HepG2 (cell line): ENCODE results near the gene ETHE1.

Experiments
- AFF4 ChIP-seq: sonication (generic); formaldehyde crosslinking; IDR thresholded peaks from 2 replicates; pipeline ENCODE4 v1.4.0; 2020; ENCODE audit warnings: missing genetic modification reagents
- ARNTL ChIP-seq: sonication (generic); formaldehyde crosslinking; IDR thresholded peaks from 2 replicates; pipeline ENCODE4 v1.4.0; 2020; ENCODE audit warnings: mild to moderate bottlenecking, missing genetic modification reagents
- BORCS8-MEF2B ChIP-seq: sonication (generic); formaldehyde crosslinking; IDR thresholded peaks from 2 replicates; pipeline ENCODE4 v1.8.0; 2022; ENCODE audit warnings: mild to moderate bottlenecking, missing genetic modification reagents
- E2F1 ChIP-seq: sonication (generic); formaldehyde crosslinking; IDR thresholded peaks from 2 replicates; pipeline ENCODE4 v1.5.0; 2020; ENCODE audit warnings: missing genetic modification reagents
- EZH2 ChIP-seq: conservative IDR thresholded peaks from 2 replicates; pipeline ENCODE4 v1.6.1; 2012; ENCODE audit warnings: mild to moderate bottlenecking, low read depth, low read length, moderate library complexity
- FOXJ3 ChIP-seq: sonication (generic); formaldehyde crosslinking; IDR thresholded peaks from 2 replicates; pipeline ENCODE4 v1.4.0; 2020; ENCODE audit warnings: missing genetic modification reagents, mild to moderate bottlenecking, borderline replicate concordance
- HCFC1 ChIP-seq: fragments of 150-350 bp; IDR thresholded peaks from 2 replicates; pipeline ENCODE4 v1.6.1; 2014; ENCODE audit warnings: low read depth, low read length
- JARID2 ChIP-seq: sonication (generic); formaldehyde crosslinking; IDR thresholded peaks from 2 replicates; pipeline ENCODE4 v1.8.1; 2023; ENCODE audit warnings: missing genetic modification reagents, inconsistent platforms; ENCODE audit not compliant: insufficient replicate concordance
- JUND ChIP-seq: sonication (generic); formaldehyde crosslinking; IDR thresholded peaks from 2 replicates; pipeline ENCODE4 v1.8.0; 2022; ENCODE audit warnings: mild to moderate bottlenecking, missing genetic modification reagents
- POLR2A ChIP-seq, 2 experiments: IDR thresholded peaks; 2 replicates each; pipeline ENCODE4 v1.6.1; 2011; ENCODE audit warnings: low read depth in 2 of 2, low read length in 2 of 2, mild to moderate bottlenecking in 1 of 2, moderate library complexity in 1 of 2; ENCODE audit not compliant: insufficient read depth in 1 of 2
- POLR2AphosphoS2 ChIP-seq: IDR thresholded peaks from 2 replicates; pipeline ENCODE4 v1.6.1; 2011; ENCODE audit warnings: low read depth, low read length, improper control_type of control experiment
- RXRA ChIP-seq: sonication (generic); formaldehyde crosslinking; IDR thresholded peaks from 2 replicates; pipeline ENCODE4 v1.5.1; 2020; ENCODE audit warnings: missing genetic modification reagents

- TF ChIP-seq POLR2AphosphoS2 (no peak), BORCS8-MEF2B (CRISPR knock-in tag) (no peak; the same call in 1 of the 2 replicates), EZH2 (no peak), JUND (CRISPR knock-in tag) (no peak), POLR2A (IDR thresholded peaks at IDR 0.05; ENCODE audit: insufficient read depth in 1 of 2, low read depth in 2 of 2, low read length in 2 of 2) (peak in 1 of 2 experiments; percentile 47; a peak in 2 of 4 replicates), HCFC1 (no peak), AFF4 (CRISPR knock-in tag) (no peak), RXRA (CRISPR knock-in tag) (no peak), FOXJ3 (no peak), JARID2 (no peak), ARNTL (CRISPR knock-in tag) (no peak), E2F1 (CRISPR knock-in tag) (no peak)
Measured at GRCh38 chr19:43463381-43464133, 63.4 kb downstream of the ETHE1 start.
